ENCODE data around the gene ZBTB7C. TPM values are rescaled to one million over a fixed set of nuclear protein-coding genes. Genes with fewer than 3 reads are reported as not detected.

ZBTB7C gene
- total and polyA plus RNA-seq, 9 donors = 1.5 to 26.6 (median 15.7) TPM

DNA sequence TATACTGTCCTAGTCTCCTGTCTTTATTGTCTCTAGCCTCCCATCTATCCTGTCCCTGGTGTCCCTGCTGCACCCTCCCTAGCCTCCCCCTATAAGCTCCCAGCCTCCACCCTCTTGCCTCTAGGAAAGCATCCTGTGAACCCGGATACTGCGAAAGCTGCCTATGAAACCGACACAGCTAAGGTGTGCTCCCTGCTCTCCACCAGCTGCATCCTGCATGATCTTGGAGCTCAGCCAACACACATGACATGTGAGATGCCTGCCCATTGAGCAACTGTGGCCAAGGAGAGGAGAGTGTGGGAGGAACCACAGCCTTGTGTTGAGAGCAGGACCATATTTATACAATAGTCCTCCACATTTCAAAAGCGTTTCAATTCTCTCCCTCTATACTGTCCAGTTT is 187.1 kb downstream of the ZBTB7C start:
- peak in 4 of 5 donors; percentile 58 to 75 (median 61) for DNase-seq
- Histone ChIP-seq H3K4me3 (no peak overlapping the region), H3K36me3 (no peaks in the 10 kb centered on the region), H3K27ac (no peak overlapping the region), H3K4me1 (ENCODE audit: insufficient read depth) (peaks cover 6% of the 10 kb centered on the region), H3K9me3 (no peaks in the 10 kb centered on the region), H3K27me3 (no peaks in the 10 kb centered on the region)
- TF ChIP-seq POLR2A (IDR thresholded peaks at IDR 0.05) = no peak
- TF ChIP-seq, protein P1, sequence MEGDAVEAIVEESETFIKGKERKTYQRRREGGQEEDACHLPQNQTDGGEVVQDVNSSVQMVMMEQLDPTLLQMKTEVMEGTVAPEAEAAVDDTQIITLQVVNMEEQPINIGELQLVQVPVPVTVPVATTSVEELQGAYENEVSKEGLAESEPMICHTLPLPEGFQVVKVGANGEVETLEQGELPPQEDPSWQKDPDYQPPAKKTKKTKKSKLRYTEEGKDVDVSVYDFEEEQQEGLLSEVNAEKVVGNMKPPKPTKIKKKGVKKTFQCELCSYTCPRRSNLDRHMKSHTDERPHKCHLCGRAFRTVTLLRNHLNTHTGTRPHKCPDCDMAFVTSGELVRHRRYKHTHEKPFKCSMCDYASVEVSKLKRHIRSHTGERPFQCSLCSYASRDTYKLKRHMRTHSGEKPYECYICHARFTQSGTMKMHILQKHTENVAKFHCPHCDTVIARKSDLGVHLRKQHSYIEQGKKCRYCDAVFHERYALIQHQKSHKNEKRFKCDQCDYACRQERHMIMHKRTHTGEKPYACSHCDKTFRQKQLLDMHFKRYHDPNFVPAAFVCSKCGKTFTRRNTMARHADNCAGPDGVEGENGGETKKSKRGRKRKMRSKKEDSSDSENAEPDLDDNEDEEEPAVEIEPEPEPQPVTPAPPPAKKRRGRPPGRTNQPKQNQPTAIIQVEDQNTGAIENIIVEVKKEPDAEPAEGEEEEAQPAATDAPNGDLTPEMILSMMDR (IDR thresholded peaks at IDR 0.05) = no peak
- TF ChIP-seq EP300 (IDR thresholded peaks at IDR 0.05) = no peak
- 17 to 46% (median 34%) methylated on average over 4 of the region's 4 CpGs for WGBS, 3 donors
- intact Hi-C loops (cut with DNase I) = no loop called here

DNA sequence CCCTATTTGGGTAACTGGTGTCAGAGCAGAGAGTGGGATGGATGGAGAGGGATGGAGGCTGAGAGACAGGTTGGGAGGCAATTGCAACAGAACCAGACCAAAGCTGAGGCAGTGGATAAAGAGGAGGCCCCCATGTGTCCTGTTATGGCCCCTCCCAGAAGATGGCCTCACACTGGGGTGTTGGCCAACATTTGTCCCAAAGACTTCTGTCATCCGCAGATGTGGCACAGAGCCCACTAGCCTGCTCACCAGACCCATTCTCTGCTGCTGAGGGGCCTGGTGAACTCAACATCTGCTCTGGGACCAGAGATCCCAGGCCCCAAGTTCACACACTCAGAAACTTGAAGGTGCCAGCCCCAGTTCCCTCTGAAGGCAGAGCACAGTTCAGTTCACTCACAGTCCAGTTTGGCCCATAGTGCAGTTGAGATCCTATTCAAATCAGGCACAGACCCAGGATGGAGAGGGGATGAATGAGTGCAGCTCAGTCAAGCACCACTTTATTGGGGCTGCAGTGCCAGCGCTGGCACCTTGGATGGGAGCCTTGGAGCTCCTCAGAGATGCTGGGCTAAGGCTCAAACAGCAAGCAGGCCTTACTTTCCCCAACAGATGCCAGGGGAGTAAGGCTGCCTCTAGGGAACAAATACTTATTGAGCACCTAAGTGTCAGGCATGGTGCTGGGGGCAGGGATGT is 189.2 kb downstream of the ZBTB7C start:
- no peaks in the 10 kb centered on the region for H3K36me3 ChIP-seq
- H3K4me1 ChIP-seq (ENCODE audit: insufficient read depth) = peaks cover 6% of the 10 kb centered on the region
- H3K4me3 ChIP-seq = no peak overlapping the region
- H3K9me3 ChIP-seq = no peaks in the 10 kb centered on the region
- H3K27me3 ChIP-seq = no peaks in the 10 kb centered on the region
- DNase-seq = no peak
- no peak for TF ChIP-seq POLR2A (IDR thresholded peaks at IDR 0.05)
- TF ChIP-seq, protein P1 (IDR thresholded peaks at IDR 0.05) = no peak
- no peak for TF ChIP-seq EP300 (IDR thresholded peaks at IDR 0.05)
- WGBS, 3 donors = 95 to 100% (median 100%) methylated on average over 2 of the region's 2 CpGs
- intact Hi-C loops (cut with DNase I) = no loop called here
- no peak overlapping the region for H3K27ac ChIP-seq

DNA sequence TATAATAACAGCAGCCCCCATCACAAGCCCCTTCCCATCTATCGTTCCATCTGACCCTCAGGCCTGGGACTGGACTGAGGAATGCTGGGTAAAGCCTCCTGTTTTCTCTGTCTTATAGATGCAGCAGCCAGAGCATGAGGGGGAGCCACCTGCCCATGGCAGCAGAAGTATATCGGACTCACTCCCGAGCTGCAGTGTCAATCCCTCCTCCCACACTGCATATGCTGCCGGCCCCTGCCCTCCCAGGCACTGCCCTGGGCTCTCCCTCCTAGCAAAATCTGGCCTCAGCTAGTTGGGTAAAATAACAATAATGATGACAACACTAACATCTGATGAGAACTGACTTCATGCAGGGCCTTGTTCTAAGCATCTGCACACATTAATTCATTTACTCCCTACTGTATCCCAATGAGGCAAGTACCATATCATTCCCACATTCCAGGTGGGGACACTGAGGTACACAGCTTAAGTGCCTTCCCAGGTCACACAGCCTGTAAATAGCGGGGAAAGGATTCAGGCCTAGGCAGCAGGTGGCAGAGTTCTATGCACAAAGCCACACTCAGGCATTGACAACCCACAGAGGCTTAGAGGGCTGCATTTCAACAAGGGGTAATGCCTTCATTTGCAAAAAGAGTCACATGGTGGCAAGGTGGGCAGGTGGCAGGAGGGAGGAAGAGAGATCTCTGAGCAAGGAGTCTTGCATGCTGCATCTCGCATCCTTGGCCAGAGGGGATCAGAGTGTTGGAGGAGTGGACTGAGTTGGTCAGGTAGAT is 190.0 kb downstream of the ZBTB7C start:
- intact Hi-C loops (cut with DNase I) = no loop called here
- TF ChIP-seq EP300 (IDR thresholded peaks at IDR 0.05) (no peak), POLR2A (IDR thresholded peaks at IDR 0.05) (no peak)
- TF ChIP-seq, protein P1 (IDR thresholded peaks at IDR 0.05) = no peak
- H3K4me1 ChIP-seq (ENCODE audit: insufficient read depth) = peaks cover 6% of the 10 kb centered on the region
- no peaks in the 10 kb centered on the region for H3K27me3 ChIP-seq
- no peak overlapping the region for H3K27ac ChIP-seq
- no peaks in the 10 kb centered on the region for H3K9me3 ChIP-seq
- no peak overlapping the region for H3K4me3 ChIP-seq
- WGBS, 3 donors = 70 to 76% (median 74%) methylated on average over 6 of the region's 6 CpGs
- no peak for DNase-seq
- no peaks in the 10 kb centered on the region for H3K36me3 ChIP-seq

DNA sequence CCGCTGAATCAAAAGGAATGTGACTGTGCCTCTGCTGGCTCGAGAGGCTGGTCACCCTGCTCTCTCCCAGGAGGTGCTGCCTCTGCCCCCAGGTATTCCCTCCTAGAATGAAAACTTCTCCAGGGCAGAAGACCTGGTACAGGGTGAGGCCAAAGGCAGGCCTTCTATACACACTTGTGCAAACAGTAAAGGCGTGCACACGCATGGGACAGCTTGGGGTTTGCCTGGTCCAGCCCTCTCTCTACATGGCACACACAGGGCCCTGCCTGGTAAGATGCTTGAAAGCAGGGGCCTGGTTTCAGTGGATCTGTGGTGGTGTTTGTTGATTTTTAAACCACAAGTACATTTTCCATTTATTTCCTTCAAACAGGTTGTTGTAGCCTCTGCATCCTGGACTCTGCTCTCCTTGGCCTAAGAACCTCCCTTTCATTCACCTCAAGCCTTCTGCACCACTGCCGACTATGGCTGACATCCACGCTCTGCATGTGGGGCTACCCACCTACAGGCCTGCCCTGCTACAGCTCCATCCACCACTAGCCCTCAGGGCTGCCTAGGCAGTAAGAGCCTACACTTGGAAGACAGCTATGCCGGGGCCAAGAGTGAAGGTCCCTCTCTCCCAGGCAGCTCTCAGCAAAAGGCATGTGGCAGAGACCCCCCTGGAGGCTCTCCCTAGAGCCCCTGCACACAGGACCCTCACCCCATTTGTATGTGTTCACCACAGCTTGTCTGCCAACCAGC is 190.7 kb downstream of the ZBTB7C start:
- no peak for DNase-seq
- H3K4me1 ChIP-seq (ENCODE audit: insufficient read depth) = peaks cover 6% of the 10 kb centered on the region
- H3K9me3 ChIP-seq = no peaks in the 10 kb centered on the region
- TF ChIP-seq, protein P1 (IDR thresholded peaks at IDR 0.05) = no peak
- TF ChIP-seq POLR2A (IDR thresholded peaks at IDR 0.05) (no peak), EP300 (IDR thresholded peaks at IDR 0.05) (no peak)
- H3K4me3 ChIP-seq = no peak overlapping the region
- 89 to 96% (median 94%) methylated on average over 7 of the region's 7 CpGs for WGBS, 3 donors
- H3K36me3 ChIP-seq = no peaks in the 10 kb centered on the region
- H3K27ac ChIP-seq = no peak overlapping the region
- intact Hi-C loops (cut with DNase I) = no loop called here
- no peaks in the 10 kb centered on the region for H3K27me3 ChIP-seq
